NB4 (cell line): ENCODE data around the gene ZNF678.

Experiments used
- CTCF ChIP-seq: IDR thresholded peaks from one replicate; pipeline ENCODE4 v1.5.1; 2012; ENCODE audit warnings: low read depth, low read length
- MYC ChIP-seq: IDR thresholded peaks from 2 replicates; pipeline ENCODE4 v1.6.1; 2011; ENCODE audit warnings: low read depth, low read length
- POLR2A ChIP-seq: IDR thresholded peaks from 2 replicates; pipeline ENCODE4 v1.6.1; 2011; ENCODE audit warnings: mild to moderate bottlenecking; ENCODE audit not compliant: insufficient read length; ENCODE audit errors: extremely low read depth

GRCh38 chr1:227541129-227541528, 22.2 kb upstream of the ZNF678 start:
- TF ChIP-seq CTCF (no peak), MYC (no peak), POLR2A (no peak)
